T follicular helper cell (primary cell): ENCODE results near the gene GMDS.
A peak's percentile ranks its signal among the peaks of the same experiment; 100 is the strongest.

ENCODE experiments used
- DNase-seq: peaks from one replicate; pipeline ENCODE4 v3.0.0-alpha.2; 2020; ENCODE audit warnings: low read depth
- total RNA-seq, 2 experiments: gene quantifications; one replicate each; lab custom pipeline; 2026; lab: John Stamatoyannopoulos, UW

GMDS gene
- 11.7 to 19.4 reads per million in 2 experiments for total RNA-seq

GRCh38 chr6:2245103-2245876, at the start of gene GMDS:
TSS of gene GMDS (minus strand) at chr6:2245605.
- DNase-seq = peak; percentile 75

DNA sequence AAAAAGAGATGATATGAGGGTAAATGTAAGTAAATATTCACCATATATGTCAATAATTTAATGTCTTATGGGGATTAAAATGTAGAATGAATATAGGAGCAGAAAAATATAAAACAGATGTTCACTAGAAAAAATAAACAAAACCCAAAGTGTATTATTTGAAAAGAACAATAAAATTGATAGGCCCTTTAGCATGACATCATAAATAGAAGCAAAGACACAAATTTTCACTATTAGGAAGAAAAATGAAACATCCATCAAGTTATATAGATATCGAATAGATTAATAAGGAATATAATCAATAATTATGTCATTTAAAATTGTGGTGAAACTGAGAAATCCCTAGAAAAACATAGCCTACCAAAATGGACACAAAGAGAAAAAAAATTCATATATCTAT, 40.1 kb upstream of the GMDS start:
- DNase-seq = no peak

DNA sequence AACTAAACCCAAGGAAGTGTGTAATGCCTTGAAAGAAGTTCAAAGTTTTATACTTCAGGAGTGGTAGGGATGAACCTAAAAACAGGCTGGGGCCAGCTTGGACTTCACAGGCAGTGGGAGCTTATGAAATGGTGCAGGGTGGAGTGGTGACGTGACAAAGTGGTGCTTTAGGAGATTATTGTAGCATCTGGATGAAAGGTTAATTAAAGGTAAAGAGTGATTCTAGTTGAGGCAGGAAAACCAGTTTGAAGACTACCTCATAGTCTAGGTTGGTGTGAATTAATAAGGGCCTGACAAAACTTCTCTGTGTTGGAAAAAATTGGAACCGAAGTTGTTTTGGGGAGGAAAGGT, 30.5 kb upstream of the GMDS start:
- DNase-seq = no peak

DNA sequence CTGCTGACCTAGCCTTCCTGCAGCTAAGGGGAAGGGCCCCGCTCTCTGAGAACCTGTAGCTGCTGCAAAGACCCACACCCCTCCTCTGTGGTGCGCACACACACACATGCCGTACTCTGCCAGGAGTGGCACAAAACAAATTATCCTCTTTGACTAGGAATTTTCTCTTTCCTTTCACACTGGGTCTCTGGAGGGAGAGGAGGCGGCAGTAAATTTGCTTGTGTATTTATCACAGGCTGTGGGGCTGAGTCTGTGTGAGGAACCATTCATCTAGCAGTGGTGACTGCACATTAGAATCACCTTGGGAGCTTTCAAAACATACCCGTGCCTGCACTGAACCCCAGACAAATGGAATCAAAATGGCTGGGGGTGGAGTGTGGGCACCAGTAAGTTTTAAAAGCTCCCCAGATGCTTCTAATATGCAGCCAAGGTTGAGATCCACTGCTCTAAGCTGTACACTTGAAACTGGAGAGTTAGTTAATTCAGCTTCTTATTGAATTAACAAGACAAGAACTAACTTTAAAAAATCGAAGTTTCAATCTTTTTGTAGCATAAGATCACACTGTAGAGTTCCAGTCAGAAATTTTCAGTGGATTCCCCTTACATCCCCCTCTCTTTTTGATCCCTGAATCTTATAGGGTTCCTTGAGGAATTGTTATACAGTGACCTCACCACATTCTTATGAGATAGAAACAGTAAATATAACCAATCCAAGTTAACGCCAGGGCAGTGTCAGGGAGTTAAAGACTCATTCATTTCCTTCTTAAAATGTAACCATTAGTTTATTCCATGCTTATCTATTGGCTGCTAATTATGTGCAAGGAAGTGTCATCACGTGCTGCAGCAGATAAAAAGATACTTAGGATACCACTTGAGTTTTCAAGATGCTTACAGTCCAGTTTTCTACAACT, 29.8 kb upstream of the GMDS start:
- DNase-seq = no peak

DNA sequence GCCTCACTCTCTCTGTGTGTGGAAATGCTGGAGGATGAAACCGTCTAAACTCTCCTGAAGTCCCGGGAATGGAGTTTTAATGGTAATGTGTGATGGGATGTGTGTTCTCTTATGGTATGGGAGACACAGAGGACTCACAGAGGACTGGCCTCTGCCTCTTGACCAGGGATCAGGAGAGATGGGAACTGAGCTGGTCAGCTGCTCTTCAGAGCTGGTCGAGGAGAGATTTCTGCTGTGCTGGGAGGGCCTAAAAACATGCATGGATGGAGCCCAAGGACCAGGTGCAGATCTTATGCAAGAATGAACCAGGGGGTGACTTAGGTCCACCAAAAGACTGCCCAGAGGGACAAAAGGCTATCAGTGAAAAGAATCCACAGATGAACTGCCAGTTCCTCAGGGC, 27.3 kb upstream of the GMDS start:
- DNase-seq = no peak

DNA sequence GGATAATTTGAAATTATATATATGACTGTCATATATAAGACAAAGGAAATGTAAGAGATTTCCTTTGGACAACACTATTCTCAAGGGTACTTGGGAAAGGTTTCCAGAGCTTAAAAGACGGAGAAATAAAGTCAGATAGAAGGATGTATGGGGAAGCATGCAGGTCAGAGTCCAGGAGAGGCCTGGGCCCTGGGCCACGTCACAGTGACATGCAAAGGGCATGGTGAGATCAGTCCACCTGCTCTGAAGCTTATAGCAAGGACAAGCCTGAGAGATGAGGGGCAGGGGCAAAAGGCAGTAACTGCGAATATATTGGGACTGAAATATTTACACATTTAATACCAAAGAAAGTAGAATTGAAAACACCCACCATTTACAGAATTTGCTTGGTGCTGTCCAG, 24.6 kb upstream of the GMDS start:
- no peak for DNase-seq

DNA sequence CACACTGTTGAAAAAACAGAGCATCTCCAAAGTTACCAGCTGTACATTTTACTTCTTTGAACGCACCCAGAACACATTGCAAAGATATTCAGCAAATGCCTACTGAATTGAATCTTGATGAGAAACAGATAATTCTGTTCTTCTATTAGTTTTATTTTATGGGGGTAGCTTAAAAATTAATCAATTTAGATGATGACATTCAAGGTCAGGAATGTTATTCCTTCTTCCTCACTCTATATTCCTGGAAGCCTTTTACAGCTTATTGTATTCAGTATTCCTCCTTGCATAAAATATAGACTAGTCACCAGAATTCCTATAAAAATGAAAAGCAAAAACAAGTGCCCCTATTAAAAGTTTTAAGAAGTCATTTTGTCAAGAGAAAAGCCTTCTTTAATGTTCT, 21.4 kb upstream of the GMDS start:
- no peak for DNase-seq

DNA sequence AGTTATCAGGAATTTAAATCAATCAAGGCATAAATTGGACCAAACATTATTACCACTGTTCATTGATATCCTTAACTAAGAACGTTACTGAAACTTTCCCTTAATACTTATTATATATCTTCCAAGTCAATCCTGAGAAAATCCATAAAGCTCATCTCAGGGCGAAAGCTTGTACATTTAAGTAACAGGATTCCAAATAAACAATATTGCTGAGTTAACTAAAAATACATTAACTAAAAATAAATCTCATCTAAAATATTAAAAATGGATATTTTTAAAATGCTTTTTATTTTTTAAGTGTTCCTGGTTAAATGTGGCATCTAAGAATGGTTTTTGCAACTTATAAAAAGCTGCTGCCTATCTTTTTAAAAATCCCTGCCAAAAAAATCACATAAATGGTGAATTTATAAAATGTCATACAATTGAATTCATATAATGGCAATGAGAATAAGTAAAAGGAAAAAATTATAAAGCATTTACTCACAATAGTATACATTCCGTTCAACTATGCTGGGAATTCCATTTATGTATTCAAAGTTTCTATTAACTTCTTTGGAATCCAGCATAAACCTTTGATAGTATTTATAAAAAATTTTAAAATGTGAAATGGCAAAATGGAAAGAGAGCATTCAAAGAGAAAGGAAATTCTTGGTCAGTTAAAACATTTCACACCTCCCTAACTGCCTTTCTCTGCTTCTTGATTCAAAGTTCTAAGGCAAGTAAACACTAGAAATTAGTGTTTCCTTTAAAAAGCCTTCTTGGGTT, 20.8 kb upstream of the GMDS start:
- no peak for DNase-seq

- DNase-seq = no peak
Observed at GRCh38 chr6:2264932-2265331, 19.5 kb upstream of the GMDS start.

GRCh38 chr6:2263896-2264295, 18.5 kb upstream of the GMDS start:
- DNase-seq = no peak

DNA sequence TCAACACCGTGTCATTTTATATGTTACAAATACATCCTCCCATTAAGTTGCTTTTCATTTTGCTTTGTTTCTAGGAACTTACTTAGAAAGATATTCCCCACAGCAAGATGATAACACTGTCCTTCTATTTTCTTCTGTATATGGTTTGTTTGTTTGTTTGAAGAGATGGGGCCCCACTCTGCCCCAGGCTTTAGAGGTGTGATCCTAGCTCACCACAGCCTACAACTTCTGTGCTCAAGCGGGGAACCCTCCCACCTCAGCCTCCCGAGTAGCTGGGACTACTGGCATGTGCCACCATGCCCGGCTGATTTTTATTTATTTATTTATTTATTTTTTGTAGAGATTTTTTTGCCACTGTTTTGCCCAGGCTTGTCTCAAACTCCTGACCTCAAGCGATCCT, 14.2 kb upstream of the GMDS start:
- no peak for DNase-seq

GRCh38 chr6:2259002-2259494, 13.6 kb upstream of the GMDS start:
- DNase-seq = no peak

GRCh38 chr6:2258112-2258511, 12.7 kb upstream of the GMDS start:
- no peak for DNase-seq

- DNase-seq = no peak
Observed at GRCh38 chr6:2257363-2257762, 12.0 kb upstream of the GMDS start.

DNA sequence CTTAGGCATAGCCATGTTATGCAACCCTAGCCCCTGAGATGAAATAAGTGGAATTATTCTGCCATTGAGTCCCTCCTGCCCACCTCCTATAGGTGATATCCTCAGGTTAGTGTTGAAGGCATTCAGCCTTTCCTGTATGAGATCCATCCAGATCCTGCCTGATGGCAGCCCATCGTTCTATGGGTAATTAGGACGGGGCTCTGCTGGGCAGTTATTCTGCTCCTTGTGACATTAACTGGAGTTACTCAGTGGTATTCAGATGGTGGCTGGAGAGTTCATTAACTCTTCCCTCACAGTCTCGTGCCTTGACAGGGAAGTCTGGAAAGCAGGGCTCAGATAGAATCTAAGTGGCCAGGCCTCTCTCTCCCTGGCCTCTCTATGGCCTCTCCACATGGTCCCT, 9.3 kb upstream of the GMDS start:
- DNase-seq = no peak

- no peak for DNase-seq
Observed at GRCh38 chr6:2249126-2249525, 3.7 kb upstream of the GMDS start.

DNA sequence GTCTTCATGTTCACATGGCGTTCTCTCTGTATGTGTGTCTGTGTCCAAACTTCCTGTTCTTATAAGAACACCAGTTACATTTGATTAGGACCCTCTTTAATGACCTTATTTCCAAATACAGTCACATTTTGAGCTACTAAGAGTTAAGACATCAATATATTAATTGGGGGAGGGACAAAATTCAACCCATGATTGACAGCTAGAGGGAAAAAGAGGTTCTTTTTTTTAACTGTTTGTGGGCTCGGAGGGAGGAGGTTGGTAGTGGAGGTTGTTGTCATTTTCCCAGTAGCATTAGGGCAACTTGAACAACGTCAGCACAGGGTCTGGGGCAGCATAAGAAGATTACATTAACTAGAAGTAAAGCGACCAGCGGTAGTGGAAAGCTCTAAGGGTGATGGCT, 2.3 kb upstream of the GMDS start:
- DNase-seq = no peak

DNA sequence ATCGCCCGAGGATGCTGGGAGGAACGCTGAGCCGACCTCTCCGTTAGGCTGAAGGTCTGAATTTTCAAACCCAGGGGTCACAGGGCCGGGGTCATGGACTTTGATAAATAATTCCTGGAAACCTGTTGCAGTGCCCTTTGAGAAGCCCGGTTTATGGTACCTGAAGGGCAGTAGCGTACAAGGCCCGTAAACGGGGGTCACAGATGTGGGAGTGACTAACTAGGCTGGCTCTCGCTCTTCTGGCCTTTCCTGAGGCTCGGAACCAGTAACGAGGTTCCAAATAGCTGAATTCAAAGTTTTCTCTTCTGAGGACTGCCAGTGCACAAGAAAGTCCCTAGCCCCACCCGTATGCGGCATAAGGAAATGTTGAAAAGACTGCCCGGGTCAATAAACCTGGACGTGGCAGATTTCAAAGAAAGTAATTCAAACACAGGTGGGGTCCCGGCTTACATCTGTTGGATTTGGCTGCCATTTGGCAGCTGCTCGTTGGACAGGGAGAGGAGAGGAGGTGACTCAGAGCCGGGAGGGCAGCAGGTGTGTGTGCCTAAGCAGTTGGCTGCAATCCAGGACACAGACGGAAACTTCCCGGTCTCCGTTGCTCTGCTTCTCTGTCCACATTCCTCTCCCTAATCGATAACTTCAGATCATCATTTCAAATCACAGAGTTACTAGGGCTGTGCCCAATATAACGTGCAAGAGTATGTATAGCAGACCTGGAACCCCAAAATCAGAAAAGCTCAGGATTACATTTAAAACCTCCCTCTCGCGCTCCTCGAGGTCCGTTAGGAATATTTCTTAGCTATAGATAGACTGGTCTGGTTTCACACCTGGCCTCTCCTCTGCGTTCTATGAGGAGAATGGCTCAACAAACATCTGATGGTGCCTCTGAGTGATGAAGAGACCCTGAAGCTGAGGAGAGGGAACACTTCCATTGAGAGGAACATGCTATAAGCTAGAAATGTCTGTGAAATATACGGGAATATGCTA, 765 bp upstream of the GMDS start:
- peak; percentile 44 for DNase-seq

DNA sequence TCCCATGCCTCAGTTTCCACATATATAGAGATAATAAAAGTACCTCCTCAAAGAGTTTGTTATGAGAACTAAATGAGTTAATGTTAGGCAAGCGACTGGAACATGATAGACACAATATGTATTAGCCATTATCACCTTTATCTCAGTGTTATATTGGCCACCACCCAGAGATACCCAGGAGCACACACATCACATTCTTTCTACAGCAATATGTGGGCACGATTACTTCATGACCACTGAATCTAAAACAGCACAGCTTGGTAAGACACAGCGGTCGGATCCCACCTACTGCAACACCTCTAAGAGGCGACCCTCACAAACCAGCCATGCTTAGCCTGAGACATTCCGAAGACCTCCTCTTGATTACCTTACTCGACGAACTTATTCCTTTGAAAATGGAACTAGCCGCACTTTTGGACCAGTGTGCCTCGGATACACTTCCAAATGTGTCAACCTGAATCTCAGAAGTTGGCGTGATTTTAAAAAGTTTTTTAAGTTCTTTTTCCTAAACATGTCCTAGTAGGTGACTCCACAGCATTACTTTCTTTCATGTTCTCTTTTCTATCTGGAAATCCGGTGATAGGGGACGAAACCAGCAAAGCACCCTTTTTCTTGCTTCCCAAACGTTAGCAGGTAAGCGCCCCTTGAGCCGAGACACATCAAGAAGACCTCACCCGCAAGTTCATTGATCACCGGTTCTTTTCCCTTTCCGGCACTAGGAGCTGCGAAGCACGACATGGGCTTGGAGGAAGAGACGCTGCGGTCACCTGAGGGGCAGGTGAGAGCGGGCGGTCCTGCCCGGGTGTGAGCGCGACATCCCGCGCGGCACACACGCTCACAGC, 923 bp downstream of the GMDS start:
- no peak for DNase-seq

DNA sequence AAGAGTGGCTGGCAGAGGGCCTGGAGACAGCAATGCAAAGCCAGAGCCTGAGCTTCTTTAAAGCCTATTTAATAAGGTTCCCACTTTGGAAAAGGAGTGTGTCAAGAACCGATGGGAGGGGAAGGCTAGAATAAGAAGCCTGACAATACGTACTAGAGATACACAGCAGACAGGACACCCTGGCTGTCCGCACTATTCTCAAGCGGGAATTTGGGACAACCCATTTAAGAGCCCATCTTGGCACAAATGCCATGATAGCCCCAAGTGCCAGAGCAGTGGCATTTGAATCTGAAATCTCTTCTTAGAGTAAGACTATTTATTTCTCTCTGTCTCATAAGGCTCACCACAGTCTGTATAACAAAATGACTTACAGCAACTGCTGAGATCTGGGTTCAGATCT, 3.1 kb downstream of the GMDS start:
- no peak for DNase-seq
